GM10266 (cell line): Measurements from ENCODE around the gene GPR15LG.

ENCODE experiments used
- DNase-seq: peaks from one replicate; pipeline ENCODE4 v3.0.0; 2012; ENCODE audit errors: extremely low spot score
- TF ChIP-seq, protein P1 (sequence below): IDR thresholded peaks from 2 replicates; pipeline ENCODE4 v1.5.1; 2012; ENCODE audit warnings: mild to moderate bottlenecking, low read depth; ENCODE audit not compliant: control insufficient read depth, insufficient read depth; ENCODE audit errors: missing control alignments

The GPR15LG gene

DNA sequence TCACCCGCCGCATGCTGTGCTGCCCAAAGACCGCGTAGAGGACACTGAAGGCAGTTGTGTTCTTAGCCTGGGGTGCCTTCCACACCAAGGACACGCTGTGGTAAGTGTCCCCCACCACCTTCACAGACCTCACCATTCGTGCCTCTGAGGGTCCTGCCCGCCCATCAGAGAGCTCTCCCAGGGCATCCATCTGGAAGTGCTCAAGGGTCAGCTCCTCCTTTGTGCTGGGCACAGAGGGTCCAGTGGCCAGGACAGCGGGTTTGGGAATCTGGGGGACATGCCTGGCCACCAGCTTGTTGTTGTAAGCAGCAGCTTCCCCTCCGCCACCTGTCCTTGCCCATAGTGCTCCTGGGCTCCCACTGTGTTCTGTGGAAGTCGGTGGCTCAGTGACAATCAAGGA lies 58.8 kb downstream of the GPR15LG start:
- DNase-seq, result no peak
- TF ChIP-seq, protein P1, sequence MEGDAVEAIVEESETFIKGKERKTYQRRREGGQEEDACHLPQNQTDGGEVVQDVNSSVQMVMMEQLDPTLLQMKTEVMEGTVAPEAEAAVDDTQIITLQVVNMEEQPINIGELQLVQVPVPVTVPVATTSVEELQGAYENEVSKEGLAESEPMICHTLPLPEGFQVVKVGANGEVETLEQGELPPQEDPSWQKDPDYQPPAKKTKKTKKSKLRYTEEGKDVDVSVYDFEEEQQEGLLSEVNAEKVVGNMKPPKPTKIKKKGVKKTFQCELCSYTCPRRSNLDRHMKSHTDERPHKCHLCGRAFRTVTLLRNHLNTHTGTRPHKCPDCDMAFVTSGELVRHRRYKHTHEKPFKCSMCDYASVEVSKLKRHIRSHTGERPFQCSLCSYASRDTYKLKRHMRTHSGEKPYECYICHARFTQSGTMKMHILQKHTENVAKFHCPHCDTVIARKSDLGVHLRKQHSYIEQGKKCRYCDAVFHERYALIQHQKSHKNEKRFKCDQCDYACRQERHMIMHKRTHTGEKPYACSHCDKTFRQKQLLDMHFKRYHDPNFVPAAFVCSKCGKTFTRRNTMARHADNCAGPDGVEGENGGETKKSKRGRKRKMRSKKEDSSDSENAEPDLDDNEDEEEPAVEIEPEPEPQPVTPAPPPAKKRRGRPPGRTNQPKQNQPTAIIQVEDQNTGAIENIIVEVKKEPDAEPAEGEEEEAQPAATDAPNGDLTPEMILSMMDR, result no peak

DNA sequence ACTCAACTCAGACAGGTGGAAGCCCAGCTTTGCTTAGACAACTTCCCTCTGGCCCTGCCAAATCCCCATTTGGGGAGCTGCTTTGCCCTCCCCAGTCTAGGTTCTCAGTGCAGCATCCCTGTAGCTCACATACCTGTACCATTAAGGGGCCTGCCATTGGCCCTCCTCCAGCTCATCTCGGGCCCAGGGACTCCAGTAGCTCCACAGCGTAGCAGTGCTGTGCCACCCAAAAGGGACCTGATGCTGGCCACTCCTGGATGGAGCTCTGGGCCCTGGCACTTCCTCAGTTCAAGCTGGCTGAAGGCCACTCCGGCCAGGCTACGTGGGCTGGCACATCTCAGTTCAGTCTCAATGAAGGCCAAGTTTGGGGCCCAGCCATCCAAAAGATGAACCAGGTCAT lies 60.3 kb downstream of the GPR15LG start:
- DNase-seq, result no peak
- TF ChIP-seq, protein P1, result no peak

DNA sequence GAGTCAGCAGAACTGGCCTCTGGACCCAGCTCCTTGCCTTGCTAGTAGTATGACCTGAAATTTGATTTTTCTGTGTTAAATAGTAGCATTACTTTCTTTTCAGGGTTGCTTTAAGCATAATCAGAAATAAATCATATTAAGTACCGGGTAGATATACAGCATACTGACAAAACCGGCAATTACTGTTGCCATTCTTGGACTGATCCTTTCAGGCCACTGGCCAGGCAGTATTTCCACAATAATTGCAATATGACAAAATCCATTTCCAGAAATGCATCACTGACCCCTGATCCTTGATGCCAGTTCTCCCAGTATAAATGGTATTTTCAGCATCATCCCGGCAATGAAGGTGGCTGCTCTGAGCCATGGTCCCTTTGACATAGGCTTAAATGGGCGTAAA lies 60.9 kb downstream of the GPR15LG start:
- DNase-seq, result no peak
- TF ChIP-seq, protein P1, result no peak
